GM21825 (cell line): ENCODE results near the gene CDPF1.
"Not testable (repeated sequence)": the region's sequence is repeated elsewhere in the genome, so short reads cannot be mapped to it uniquely, and the experiment has no call there.

Experiments
- ATAC-seq: cut with Tn5 transposase; IDR thresholded peaks from one replicate; pipeline ENCODE4 v1.9.1; 2021; ENCODE audit warnings: mild to moderate bottlenecking, moderate library complexity; ENCODE audit not compliant: unreplicated experiment

The CDPF1 gene

GRCh38 chr22:46281866-46282678 lies 32.0 kb upstream of the CDPF1 start:
- ATAC-seq = no peak

- ATAC-seq = no peak
Observed at GRCh38 chr22:46280999-46281623, 31.0 kb upstream of the CDPF1 start.

- no peak for ATAC-seq
Observed at GRCh38 chr22:46280063-46280817, 30.1 kb upstream of the CDPF1 start.

- no peak for ATAC-seq
Observed at GRCh38 chr22:46278656-46279645, 28.9 kb upstream of the CDPF1 start.

- ATAC-seq = no peak
Observed at GRCh38 chr22:46276563-46276962, 26.5 kb upstream of the CDPF1 start.

- ATAC-seq = no peak
Observed at GRCh38 chr22:46275455-46276122, 25.5 kb upstream of the CDPF1 start.

GRCh38 chr22:46274381-46274780 lies 24.3 kb upstream of the CDPF1 start:
- ATAC-seq = no peak

- no peak for ATAC-seq
Observed at GRCh38 chr22:46273432-46274148, 23.5 kb upstream of the CDPF1 start.

GRCh38 chr22:46272762-46273431 lies 22.8 kb upstream of the CDPF1 start:
- no peak for ATAC-seq

- ATAC-seq = no peak
Observed at GRCh38 chr22:46272196-46272595, 22.1 kb upstream of the CDPF1 start.

- no peak for ATAC-seq
Observed at GRCh38 chr22:46269564-46269963, 19.5 kb upstream of the CDPF1 start.

GRCh38 chr22:46267431-46268279 lies 17.6 kb upstream of the CDPF1 start, which contains the start of gene TTC38:
TTC38 (plus strand) TSS chr22:46268008; CDS start chr22:46268040, 32 bp downstream.
- peak; percentile 80 for ATAC-seq

GRCh38 chr22:46265627-46266026 lies 15.5 kb upstream of the CDPF1 start:
- not testable (repeated sequence) for ATAC-seq

GRCh38 chr22:46264520-46264919 lies 14.4 kb upstream of the CDPF1 start:
- ATAC-seq = not testable (repeated sequence)

- no peak for ATAC-seq
Observed at GRCh38 chr22:46263216-46263590, 13.1 kb upstream of the CDPF1 start, which contains the start of gene PKDREJ. PKDREJ (minus strand) TSS chr22:46263343; CDS start chr22:46263322, 21 bp downstream.

GRCh38 chr22:46262449-46263215 lies 12.5 kb upstream of the CDPF1 start:
- ATAC-seq = no peak

GRCh38 chr22:46260038-46260437 lies 9.9 kb upstream of the CDPF1 start:
- ATAC-seq = no peak
